Suppressor macrophage treated with lipopolysaccharide for 1 hour (primary cell): Measurements from ENCODE around the gene SLC29A2.
A peak's percentile ranks its signal among the peaks of the same experiment; 100 is the strongest.

Source experiments
- DNase-seq, 3 donors: peaks; one replicate each; pipeline ENCODE4 v3.0.0-alpha.2; 2020 to 2022

Gene SLC29A2

DNA sequence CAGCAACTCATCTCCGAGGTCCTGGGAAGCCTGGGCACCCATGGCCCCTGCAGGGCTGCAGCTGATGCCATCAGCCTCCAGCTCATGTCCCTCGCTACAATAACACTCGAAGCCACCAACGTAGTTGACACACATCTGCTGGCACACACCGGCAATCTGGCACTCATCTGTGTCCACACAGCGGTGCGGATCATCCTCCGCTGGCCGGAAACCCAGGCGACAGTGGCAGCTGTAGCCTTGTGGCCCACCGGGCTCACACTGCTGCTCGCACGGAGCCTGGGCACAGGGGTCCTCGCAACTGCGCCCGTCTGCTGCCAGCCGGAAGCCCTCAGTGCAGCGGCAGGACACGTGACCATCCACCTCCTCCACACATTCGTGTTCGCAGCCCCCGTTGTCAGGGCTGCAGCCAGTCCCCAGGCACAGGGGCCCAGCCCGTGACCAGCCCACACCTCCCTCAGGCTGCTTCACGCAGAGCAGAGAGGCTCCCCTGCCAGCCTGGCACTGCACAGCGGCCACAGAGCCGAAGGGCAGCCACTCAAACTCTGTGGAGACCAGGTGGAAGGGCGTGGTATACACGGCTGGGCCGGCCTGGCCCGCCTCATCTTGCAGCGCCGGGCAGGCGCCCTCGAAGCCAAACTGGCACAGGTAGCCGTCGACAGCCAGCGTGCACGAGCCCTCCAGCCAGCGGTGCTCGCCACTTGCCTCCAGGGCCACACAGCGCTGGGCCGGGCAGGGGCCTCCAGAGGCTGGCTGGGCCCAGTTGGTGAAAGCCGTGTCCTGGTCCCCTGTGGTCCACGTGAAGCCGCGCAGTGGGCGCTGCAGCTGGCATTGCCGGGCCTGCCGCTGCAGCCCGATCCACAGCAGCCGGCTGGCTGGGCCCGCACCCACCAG, 55.4 kb downstream of the SLC29A2 start:
- DNase-seq: no peak

DNA sequence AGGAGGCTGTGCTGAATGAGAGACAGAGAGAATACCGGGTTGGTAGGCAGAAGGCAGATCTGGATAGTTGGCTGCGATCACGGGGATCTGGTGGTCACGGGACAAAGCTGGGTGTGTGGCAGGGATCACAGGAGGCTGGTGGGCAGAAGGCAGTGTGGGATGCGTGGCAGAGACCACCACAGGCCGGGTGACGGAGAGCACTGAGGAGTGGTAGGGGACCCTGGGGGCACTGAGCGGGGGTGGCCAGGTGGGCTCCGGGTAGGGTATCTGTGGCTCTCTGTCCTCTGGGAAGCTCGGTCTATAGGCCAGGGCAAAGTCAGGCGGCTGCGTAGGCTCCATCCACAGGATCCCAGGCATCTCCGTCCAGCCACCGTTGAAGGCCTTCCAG, 56.1 kb downstream of the SLC29A2 start:
- no peak for DNase-seq

DNA sequence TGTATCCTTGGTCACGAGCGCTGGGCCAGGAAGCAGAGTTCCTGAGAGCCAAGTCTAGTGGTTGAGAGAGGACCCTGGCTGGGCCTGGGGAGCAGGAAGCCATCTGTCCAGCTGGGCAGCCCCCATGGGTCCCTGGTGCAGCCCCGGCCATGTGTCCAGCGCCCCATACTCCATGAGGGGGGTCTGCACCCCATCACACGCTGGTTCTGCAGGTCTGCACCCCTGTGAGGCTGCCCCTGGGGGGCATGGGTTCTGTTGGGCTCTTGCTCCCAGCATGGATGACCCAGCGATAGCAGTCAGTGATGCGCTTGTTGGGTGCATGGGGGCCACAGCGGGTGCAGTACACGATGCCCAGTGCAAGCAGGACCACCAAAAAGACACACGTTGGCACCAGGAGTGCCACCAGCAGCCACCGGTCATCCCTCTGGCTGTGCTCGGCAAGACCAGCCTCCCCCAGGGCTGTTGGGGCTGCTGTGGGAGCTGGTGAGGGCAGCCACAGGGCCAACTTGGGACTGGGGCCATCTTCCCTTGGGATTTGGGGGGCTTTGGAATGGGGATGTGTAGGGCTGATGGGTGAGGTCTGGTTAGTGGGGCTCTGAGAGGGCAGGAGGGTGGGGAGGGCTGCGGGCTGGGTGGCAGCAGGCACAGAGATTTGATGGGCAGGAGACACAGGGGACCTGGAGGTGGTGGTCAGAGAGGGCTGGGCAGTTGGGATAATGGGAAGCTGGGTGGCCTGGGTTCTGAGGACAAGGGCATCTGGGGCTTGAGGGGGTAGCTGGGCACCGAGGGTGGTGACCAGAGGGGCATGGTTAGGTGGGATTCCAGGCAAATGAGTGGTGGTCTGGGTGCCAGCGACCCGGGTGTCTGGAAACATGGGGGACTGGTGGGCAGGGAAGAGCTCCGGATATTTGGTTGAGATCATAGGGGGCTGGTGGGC, 56.7 kb downstream of the SLC29A2 start:
- no peak for DNase-seq

DNA sequence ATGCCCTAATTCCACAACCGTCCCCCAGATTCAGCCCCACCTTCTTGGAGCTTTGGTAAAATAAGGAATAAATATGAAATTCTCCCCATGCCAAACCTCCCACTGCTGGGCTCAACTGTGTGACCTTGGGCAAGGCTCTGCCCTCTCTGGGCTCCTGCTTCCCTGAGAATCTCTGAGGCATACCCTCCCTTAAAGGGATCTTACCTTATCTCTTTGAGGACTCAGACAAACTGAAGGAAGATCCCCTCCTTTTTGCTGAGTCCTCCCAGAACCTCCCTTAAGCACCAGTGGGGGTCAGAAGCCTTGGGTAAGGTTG, 57.4 kb downstream of the SLC29A2 start:
- no peak for DNase-seq

DNA sequence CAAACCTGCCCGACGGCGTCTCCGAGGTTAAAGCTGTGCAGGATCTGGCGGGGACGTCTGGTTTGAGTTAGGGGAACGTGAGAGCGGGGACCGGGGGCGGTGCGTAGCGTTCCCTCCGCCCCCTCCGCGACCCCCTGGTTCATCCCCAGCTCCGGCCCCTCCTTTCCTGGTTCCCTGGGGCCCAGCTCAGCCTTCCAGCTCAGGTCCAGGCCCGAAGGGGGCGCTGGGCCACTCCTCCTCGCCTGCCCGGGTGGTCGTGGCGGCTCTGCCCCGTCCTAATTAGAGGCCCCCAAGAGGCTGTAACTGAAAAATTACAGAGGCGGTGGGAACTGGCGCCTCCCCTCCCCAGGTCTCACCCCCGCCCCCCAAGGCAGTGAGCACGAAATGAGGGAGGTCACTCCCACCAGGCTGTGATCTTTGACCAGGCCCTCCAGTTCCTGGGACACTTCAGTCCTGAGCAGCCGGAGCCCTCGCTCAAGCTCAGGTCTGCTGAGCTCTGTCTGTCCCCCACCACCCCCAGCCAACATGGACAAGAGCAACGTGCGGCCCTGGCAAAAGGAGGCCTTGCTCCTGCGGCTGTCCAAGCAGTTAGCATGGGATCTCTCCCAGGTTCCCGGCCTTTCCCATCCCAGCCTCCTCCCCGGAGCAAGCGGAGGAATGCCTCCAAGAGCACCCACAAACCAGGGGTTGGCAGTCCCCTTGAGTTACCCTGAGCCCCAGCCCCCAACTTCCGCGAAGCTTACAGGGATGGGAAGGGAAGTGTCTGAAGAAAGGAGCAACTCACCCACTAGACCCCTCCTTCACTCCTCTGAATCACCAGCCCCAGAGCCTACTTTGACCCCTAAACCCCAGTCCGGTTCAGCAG, 58.0 kb downstream of the SLC29A2 start:
- no peak for DNase-seq

DNA sequence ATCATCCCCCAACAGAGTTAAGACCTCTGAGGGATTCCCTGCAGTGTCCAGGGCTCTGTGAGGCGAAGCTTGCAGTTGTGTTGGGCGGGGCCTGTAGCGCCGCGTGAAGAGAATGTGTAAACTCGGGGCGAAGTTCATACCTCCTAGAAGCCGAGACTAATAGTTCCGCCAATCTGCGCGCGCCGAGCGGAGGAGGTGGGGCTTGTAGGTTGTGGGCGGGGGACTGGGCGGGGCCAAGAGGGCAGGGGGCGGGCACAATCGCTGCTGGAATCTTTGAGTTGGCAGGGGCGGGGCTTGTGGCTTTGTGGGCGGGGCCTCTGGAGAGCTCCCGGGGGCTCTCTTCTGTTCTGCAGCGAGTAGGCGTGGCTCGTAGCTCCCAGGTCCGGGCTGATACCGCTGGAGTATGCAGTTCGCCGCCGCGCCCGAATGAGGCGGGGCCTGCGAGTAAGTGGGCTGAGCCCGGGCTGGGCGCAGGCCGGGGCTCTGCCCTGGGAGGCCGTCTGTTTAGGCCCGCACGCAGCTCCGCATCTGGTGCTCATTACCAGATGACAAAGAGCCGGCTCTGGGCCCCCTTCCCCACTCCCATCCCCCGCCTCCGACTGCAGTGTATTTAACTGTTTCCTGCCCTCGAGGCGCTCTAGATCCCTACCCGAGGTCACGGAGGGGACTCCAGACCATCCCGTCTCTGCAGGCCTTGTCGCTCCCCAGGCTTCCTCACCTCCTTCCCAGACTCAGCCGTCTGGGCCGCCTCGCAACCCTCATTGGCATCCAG, 58.8 kb downstream of the SLC29A2 start:
- peak; percentile 97 to 99 (median 98) for DNase-seq
